ENCODE results near the gene SWI5. TPM values are rescaled to one million over a fixed set of nuclear protein-coding genes. Genes with fewer than 3 reads are reported as not detected.
"Not testable (repeated sequence)": the region's sequence is repeated elsewhere in the genome, so short reads cannot be mapped to it uniquely, and the experiment has no call there.

SWI5 gene
- total RNA-seq, 4 donors from 2014 or later = 15.2 to 28.2 (median 17.5) TPM

DNA sequence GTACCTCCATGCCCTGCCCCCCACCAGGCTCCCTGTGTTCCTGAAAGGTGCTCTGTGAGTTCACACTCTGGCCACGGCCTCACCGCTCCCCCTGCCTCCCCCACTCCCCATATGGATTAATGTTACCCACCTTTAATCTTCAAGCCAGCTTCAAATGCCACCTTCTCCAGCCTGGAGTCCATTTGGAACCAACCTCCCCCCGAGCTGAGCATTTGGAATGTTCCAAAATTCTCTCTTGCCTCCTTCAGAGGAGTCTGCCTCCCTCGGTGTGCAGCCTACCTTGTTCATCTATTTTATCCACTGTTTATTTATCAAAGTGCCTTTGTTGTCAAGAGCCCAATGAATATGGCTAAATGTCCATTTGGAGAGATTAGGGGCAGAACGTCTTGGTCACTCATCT, 4.6 kb upstream of the SWI5 start:
- DNase-seq = no peak
- no peak overlapping the region for H3K4me3 ChIP-seq
- no peaks in the 10 kb centered on the region for H3K9me3 ChIP-seq
- 70 to 78% methylated on average over 5 of the region's 5 CpGs for WGBS, 2 donors
- H3K36me3 ChIP-seq = peaks cover 10 to 63% (median 15%) of the 10 kb centered on the region in 3 donors
- TF ChIP-seq, protein P1, sequence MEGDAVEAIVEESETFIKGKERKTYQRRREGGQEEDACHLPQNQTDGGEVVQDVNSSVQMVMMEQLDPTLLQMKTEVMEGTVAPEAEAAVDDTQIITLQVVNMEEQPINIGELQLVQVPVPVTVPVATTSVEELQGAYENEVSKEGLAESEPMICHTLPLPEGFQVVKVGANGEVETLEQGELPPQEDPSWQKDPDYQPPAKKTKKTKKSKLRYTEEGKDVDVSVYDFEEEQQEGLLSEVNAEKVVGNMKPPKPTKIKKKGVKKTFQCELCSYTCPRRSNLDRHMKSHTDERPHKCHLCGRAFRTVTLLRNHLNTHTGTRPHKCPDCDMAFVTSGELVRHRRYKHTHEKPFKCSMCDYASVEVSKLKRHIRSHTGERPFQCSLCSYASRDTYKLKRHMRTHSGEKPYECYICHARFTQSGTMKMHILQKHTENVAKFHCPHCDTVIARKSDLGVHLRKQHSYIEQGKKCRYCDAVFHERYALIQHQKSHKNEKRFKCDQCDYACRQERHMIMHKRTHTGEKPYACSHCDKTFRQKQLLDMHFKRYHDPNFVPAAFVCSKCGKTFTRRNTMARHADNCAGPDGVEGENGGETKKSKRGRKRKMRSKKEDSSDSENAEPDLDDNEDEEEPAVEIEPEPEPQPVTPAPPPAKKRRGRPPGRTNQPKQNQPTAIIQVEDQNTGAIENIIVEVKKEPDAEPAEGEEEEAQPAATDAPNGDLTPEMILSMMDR (IDR thresholded peaks at IDR 0.05) = no peak
- no peak for TF ChIP-seq POLR2A (IDR thresholded peaks at IDR 0.05)
- peak overlapping the region; percentile 42 to 80 (median 64) for H3K27ac ChIP-seq
- intact Hi-C loops (cut with DNase I) = no loop called here
- H3K4me1 ChIP-seq = peaks cover 18 to 76% (median 22%) of the 10 kb centered on the region in 3 donors
- no peaks in the 10 kb centered on the region for H3K27me3 ChIP-seq

DNA sequence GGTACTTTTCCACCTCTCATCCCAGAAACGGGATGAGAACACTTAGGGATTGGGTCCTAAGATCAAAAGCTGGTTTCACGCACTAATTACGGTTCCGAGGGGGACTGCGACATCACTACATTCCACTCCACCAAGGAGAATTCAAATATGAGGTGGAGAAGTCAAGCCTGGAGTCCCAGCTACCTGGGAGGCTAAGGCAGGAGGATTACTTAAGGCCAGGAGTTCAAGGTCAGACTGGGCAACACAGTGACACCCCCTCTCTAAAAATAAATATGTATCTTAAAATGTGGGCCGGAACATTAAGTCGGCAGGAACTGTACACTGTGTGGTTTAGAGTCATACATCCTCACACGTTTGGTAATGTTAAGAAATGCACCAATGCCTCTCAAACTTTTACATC, 1.8 kb upstream of the SWI5 start:
- intact Hi-C loops (cut with DNase I) = no loop called here
- TF ChIP-seq, protein P1 (IDR thresholded peaks at IDR 0.05) = no peak
- TF ChIP-seq POLR2A (IDR thresholded peaks at IDR 0.05) = no peak
- no peaks in the 10 kb centered on the region for H3K9me3 ChIP-seq
- peak overlapping the region in 1 of 4 donors; percentile 100 for H3K27ac ChIP-seq
- no peak for DNase-seq
- peak overlapping the region in 2 of 4 donors; percentile 98 to 99 for H3K4me3 ChIP-seq
- WGBS, 2 donors = 72 to 78% methylated on average over 8 of the region's 8 CpGs
- H3K4me1 ChIP-seq = peaks cover 24 to 76% (median 32%) of the 10 kb centered on the region in 3 donors
- peaks cover 0 to 40% (median 10%) of the 10 kb centered on the region in 3 donors for H3K36me3 ChIP-seq
- no peaks in the 10 kb centered on the region for H3K27me3 ChIP-seq

DNA sequence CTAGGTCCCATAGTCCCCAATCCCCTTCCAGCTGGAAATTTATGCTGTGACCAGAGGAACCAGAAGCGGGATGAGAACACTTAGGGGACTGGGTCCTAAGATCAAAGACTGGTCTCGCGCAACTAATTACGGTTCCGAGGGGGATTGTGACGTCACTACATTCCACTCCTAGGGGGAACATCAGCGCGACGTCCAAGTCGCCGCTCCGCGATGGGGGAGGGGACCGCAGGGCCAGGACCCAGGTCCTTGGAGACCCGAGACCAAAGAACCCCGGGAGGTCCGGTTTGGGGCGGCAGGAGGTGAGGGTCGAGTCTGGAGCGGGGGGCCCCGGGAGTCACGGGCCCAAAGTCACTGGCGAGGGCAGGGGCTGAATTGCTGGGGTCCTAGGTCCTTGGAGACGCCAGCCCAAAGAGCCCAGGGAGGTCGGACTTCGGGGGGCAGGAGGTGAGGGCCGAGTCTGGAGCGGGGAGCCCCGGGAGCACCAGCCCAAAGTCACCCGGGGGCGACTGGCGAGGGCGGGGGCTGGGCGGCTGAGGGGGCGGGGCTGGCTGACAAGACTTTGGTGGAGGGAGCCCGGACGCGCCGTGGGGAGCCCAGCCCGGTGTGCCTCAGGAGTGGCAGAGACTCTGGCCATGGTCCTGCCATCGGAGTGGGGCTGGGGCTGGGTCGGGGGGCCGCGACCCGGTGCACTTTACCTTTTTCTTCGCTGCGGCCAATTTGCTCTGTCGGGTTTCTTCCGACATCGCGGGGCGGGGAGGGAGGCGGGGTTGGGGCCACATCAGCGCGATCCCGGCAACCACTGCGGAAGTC, 673 bp upstream of the SWI5 start, which contains the start of gene GOLGA2:
TSS of gene GOLGA2 (minus strand) at position 810 of the 810 bp plus-strand sequence. CDS start at position 779, 31 bp downstream.
- 0 to 2% methylated on average over 15 to 17 of the region's 57 CpGs for WGBS, 2 donors
- TF ChIP-seq POLR2A (IDR thresholded peaks at IDR 0.05) = no peak
- TF ChIP-seq, protein P1 (IDR thresholded peaks at IDR 0.05) = peak in 1 of 6 experiments; percentile 3
- H3K27me3 ChIP-seq = no peaks in the 10 kb centered on the region
- peak within 1 kb of the TSS; percentile 95 to 100 (median 98) for H3K27ac ChIP-seq
- peaks cover 21 to 64% (median 32%) of the 10 kb centered on the region in 3 donors for H3K4me1 ChIP-seq
- DNase-seq = no peak
- peaks cover 0 to 42% (median 10%) of the 10 kb centered on the region in 3 donors for H3K36me3 ChIP-seq
- H3K4me3 ChIP-seq = peak within 1 kb of the TSS; percentile 96 to 99 (median 98)
- intact Hi-C loops (cut with DNase I) = no loop called here
- H3K9me3 ChIP-seq = no peaks in the 10 kb centered on the region

DNA sequence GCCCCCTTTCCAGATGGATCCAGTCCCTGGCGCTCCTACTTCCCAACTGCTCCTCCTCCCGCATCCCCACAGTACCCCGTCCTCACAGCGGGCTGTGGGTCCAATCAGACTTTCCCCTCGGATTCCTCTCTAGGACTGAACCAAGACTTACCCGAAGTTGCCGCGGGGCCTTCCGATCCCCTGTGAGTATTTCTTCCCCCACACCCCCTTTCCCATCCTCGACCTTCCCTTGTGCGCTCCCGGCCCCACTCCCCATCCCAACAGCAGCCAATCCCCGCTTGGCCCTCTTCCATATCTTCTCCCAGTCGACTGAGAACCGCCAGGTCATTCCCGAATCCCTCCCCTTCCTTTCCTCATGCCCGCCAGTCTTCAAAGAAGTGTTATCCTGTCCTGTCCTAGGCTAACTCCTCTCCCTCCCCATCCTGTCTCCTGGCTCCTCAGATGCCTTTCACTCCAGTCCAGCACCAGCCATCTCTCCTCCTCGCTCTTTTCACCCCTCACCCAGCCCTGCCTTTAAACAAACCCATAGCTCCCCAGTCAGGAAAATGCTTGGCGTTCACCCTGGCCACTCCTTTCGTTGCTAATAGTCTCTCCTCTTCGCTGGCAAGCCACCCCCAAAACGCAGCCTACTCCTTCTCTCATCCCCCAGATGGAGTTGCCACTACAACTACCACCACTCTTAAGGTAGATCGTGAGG, 646 bp downstream of the SWI5 start:
- Histone ChIP-seq H3K27me3 (no peaks in the 10 kb centered on the region), H3K4me1 (peaks cover 15 to 51% (median 24%) of the 10 kb centered on the region in 3 donors), H3K27ac (peak overlapping the region; percentile 88 to 100 (median 96)), H3K9me3 (no peaks in the 10 kb centered on the region), H3K4me3 (peak overlapping the region; percentile 96 to 99 (median 98)), H3K36me3 (peaks cover 0 to 30% (median 10%) of the 10 kb centered on the region in 3 donors)
- no peak for TF ChIP-seq POLR2A (IDR thresholded peaks at IDR 0.05)
- TF ChIP-seq, protein P1 (IDR thresholded peaks at IDR 0.05) = no peak
- 4 to 5% methylated on average over 22 to 23 of the region's 23 CpGs for WGBS, 2 donors
- DNase-seq = no peak
- intact Hi-C loops (cut with DNase I) = no loop called here

DNA sequence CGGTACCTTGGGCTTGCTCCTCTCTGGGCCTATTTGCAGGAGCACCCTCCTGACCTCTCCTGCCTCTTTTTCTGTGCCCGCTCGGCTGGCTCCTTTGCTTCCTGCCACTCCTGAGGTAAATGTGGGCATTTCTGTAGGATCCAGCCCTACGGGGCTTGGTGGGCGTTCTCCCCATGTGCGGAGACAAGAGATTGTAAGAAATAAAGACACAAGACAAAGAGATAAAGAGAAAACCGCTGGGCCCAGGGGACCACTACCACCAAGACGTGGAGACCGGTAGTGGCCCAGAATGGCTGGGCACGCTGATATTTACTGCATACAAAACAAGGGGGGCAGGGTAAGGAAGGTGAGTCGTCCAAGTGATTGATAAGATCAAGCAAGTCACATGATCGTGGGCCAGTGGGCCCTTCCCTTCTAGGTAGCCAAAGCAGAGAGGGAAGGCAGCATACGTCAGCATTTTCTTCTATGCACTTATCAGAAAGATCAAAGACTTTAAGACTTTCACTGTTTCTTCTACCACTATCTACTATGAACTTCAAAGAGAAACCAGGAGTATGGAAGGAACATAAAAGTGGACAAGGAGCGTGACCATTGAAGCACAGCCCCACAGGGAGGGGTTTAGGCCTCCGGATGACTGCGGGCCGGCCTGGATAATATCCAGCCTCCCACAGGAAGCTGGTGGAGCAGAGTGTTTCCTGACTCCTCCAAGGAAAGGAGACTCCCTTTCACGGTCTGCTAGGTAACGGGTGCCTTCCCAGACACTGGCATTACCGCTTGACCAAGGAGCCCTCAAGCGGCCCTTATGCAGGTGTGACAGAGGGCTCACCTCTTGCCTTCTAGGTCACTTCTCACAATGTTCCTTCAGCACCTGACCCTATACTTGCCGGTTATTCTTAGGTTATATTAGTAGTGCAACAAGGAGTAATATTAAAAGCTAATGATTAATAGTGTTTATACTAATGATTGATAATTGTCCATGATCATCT, 3.3 kb downstream of the SWI5 start:
- Histone ChIP-seq H3K4me1 (peaks cover 11 to 25% (median 17%) of the 10 kb centered on the region in 3 donors), H3K27ac (peak overlapping the region in 1 of 4 donors; percentile 39)
- H3K9me3 ChIP-seq; DNase-seq; H3K36me3 ChIP-seq; intact Hi-C loops (cut with DNase I); H3K4me3 ChIP-seq; H3K27me3 ChIP-seq: not testable (repeated sequence)
- WGBS, 2 donors = 68 to 79% methylated on average over 18 of the region's 22 CpGs
